Aorta (tissue), 5 donors: ENCODE data around the gene SEPTIN8. TPM values are rescaled to one million over a fixed set of nuclear protein-coding genes. Genes with fewer than 3 reads are reported as not detected.

ENCODE experiments used
- ATAC-seq: fragments of 200-7000 bp; cut with Tn5 transposase; one replicate; pipeline ENCODE4 v1.9.1; 2022; ENCODE audit warnings: moderate library complexity; ENCODE audit not compliant: low FRiP score
- DNase-seq, 2 donors: peaks; one replicate each; pipeline ENCODE4 v3.0.0-alpha.2; 2020
- H3K27ac ChIP-seq, 2 donors: one replicate each; pipeline ENCODE4 v1.5.1; 2013; ENCODE audit warnings: low read length in 2 of 2, mild to moderate bottlenecking in 2 of 2, moderate library complexity in 2 of 2, control low read depth in 1 of 2, inconsistent platforms in 1 of 2, low read depth in 1 of 2
- H3K27me3 ChIP-seq, 2 donors: one replicate each; pipeline ENCODE4 v1.6.1; 2013; ENCODE audit warnings: control low read depth in 1 of 2, low read length in 1 of 2, mild to moderate bottlenecking in 1 of 2, moderate library complexity in 1 of 2; ENCODE audit not compliant: insufficient read depth in 2 of 2, control insufficient read depth in 1 of 2
- H3K36me3 ChIP-seq, 2 donors: one replicate each; pipeline ENCODE4 v1.6.1; 2013; ENCODE audit warnings: control low read depth in 1 of 2, low read length in 1 of 2, mild to moderate bottlenecking in 1 of 2; ENCODE audit not compliant: insufficient read depth in 2 of 2, control insufficient read depth in 1 of 2
- H3K4me1 ChIP-seq, 2 donors: one replicate each; pipeline ENCODE4 v1.6.1; 2013; ENCODE audit warnings: low read length in 2 of 2, control low read depth in 1 of 2, mild to moderate bottlenecking in 1 of 2, moderate library complexity in 1 of 2; ENCODE audit not compliant: insufficient read depth in 2 of 2, control insufficient read depth in 1 of 2
- H3K4me3 ChIP-seq, 2 donors: one replicate each; pipeline ENCODE4 v1.5.1; 2013; ENCODE audit warnings: low read length in 2 of 2, control low read depth in 1 of 2, mild to moderate bottlenecking in 1 of 2
- H3K9me3 ChIP-seq: one replicate; pipeline ENCODE4 v1.6.1; 2013; ENCODE audit warnings: mild to moderate bottlenecking, low read length; ENCODE audit not compliant: control insufficient read depth
- WGBS, 2 donors: extraction: QIAGEN DNeasy Blood & Tissue Kit; methylation state at CpG; one replicate each; pipeline ENCODE4 v1.1.7; 2013; 5-methylcytosine and 5-hydroxymethylcytosine counted together
- intact Hi-C, 2 donors: fragments of 100-400 bp; cut with DNase I; formaldehyde crosslinking; loops; one replicate each; pipeline versions ENCODE4 v1.14.2 to v1.15.0; 2022
- polyA plus RNA-seq, 2 donors: library from polyadenylated mRNA; stranded (reverse); fragments of 200-250 nt; gene quantifications; one replicate each; pipeline ENCODE4 v1.2.3, GENCODE V29; 2013
- total RNA-seq, 2 donors: library from RNA; stranded (reverse); fragmentation: NEBNext Ultra II Directional; extraction: Animal tissue kit (Norgen Biotek cat#: 25700); gene quantifications; one replicate each; pipeline ENCODE4 v1.2.1, GENCODE V29; 2021
- donor health status: healthy with polysubstance abuse.
- donor health status: Bipolar disorder and iron deficiency.
- donor health status: DM: no; HTN: no; CAD: no.
- donor health status: DM: no; HTN: no; CAD: no.
- donor health status: DM: yes; HTN: yes; CAD: no.

SEPTIN8 gene
- total and polyA plus RNA-seq, 4 donors = 48.6 to 103 (median 57.5) TPM

GRCh38 chr5:132780577-132780976 lies 3.5 kb upstream of the SEPTIN8 start:
- H3K4me3 ChIP-seq = no peak overlapping the region
- H3K36me3 ChIP-seq = no peaks in the 10 kb centered on the region
- 91 to 97% methylated on average over 1 of the region's 1 CpG for WGBS, 2 donors
- intact Hi-C loops = no loop called here
- peaks cover 0 to 8% of the 10 kb centered on the region in 2 donors for H3K4me1 ChIP-seq
- ATAC-seq (no peak), DNase-seq (no peak)
- no peaks in the 10 kb centered on the region for H3K27me3 ChIP-seq
- H3K27ac ChIP-seq = no peak overlapping the region
- H3K9me3 ChIP-seq = no peaks in the 10 kb centered on the region

GRCh38 chr5:132779961-132780360 lies 2.9 kb upstream of the SEPTIN8 start:
- intact Hi-C loops = no loop called here

GRCh38 chr5:132778856-132779255 lies 1.8 kb upstream of the SEPTIN8 start:
- intact Hi-C loops = no loop called here
- H3K27ac ChIP-seq = no peak overlapping the region
- H3K36me3 ChIP-seq = no peaks in the 10 kb centered on the region
- H3K4me3 ChIP-seq = no peak overlapping the region
- no peaks in the 10 kb centered on the region for H3K27me3 ChIP-seq
- 72% methylated on average over 5 of the region's 5 CpGs for WGBS, 2 donors
- H3K9me3 ChIP-seq = no peaks in the 10 kb centered on the region
- DNase-seq = no peak
- H3K4me1 ChIP-seq = peaks cover 1 to 4% of the 10 kb centered on the region in 2 donors
- ATAC-seq = no peak

More at GRCh38 chr5:132779961-132780360, 2.9 kb upstream of the SEPTIN8 start:
- ATAC-seq (no peak), DNase-seq (no peak)
- WGBS, 2 donors = 80 to 82% methylated on average over 3 of the region's 3 CpGs
- Histone ChIP-seq H3K36me3 (no peaks in the 10 kb centered on the region), H3K4me3 (no peak overlapping the region), H3K4me1 (peaks cover 0 to 4% of the 10 kb centered on the region in 2 donors), H3K27ac (no peak overlapping the region), H3K9me3 (no peaks in the 10 kb centered on the region), H3K27me3 (no peaks in the 10 kb centered on the region)

- Histone ChIP-seq H3K27ac (peak overlapping the region in 1 of 2 donors; percentile 91), H3K4me1 (peaks cover 4 to 5% of the 10 kb centered on the region in 2 donors), H3K9me3 (no peaks in the 10 kb centered on the region), H3K27me3 (no peaks in the 10 kb centered on the region), H3K36me3 (no peaks in the 10 kb centered on the region), H3K4me3 (peak overlapping the region in 1 of 2 donors; percentile 97)
- no peak for ATAC-seq
- DNase-seq = no peak
- 47 to 54% methylated on average over 4 of the region's 4 CpGs for WGBS, 2 donors
- intact Hi-C loops = no loop called here
These were observed 1.1 kb upstream of the SEPTIN8 start for GRCh38 chr5:132778129-132778528.

- H3K27ac ChIP-seq = peak overlapping the region; percentile 65 to 83
- intact Hi-C loops = no loop called here
These were observed 166 bp downstream of the SEPTIN8 start for GRCh38 chr5:132776938-132777208.

GRCh38 chr5:132776131-132776937 lies 705 bp downstream of the SEPTIN8 start:
- 1 to 2% methylated on average over 39 of the region's 39 CpGs for WGBS, 2 donors
- H3K27me3 ChIP-seq = no peaks in the 10 kb centered on the region
- ATAC-seq (no peak), DNase-seq (peak in 1 of 2 donors; percentile 60)
- H3K4me3 ChIP-seq = peak overlapping the region; percentile 90 to 97
- intact Hi-C loops = no loop called here
- no peaks in the 10 kb centered on the region for H3K9me3 ChIP-seq
- peaks cover 0 to 8% of the 10 kb centered on the region in 2 donors for H3K4me1 ChIP-seq
- no peaks in the 10 kb centered on the region for H3K36me3 ChIP-seq
- H3K27ac ChIP-seq = peak overlapping the region; percentile 75 to 83

More at GRCh38 chr5:132776938-132777208, 166 bp downstream of the SEPTIN8 start:
- H3K9me3 ChIP-seq = no peaks in the 10 kb centered on the region
- DNase-seq (no peak), ATAC-seq (no peak)
- no peaks in the 10 kb centered on the region for H3K27me3 ChIP-seq
- H3K4me3 ChIP-seq = peak overlapping the region; percentile 90 to 97
- WGBS, 2 donors = 1% methylated on average over 15 to 40 of the region's 40 CpGs
- peaks cover 0 to 8% of the 10 kb centered on the region in 2 donors for H3K4me1 ChIP-seq
- H3K36me3 ChIP-seq = no peaks in the 10 kb centered on the region

- ATAC-seq = no peak
These were observed 1.5 kb downstream of the SEPTIN8 start for GRCh38 chr5:132775476-132775961.

GRCh38 chr5:132774896-132775295 lies 2.1 kb downstream of the SEPTIN8 start:
- Histone ChIP-seq H3K27me3 (no peaks in the 10 kb centered on the region), H3K27ac (peak overlapping the region; percentile 45 to 65), H3K36me3 (no peaks in the 10 kb centered on the region), H3K9me3 (no peaks in the 10 kb centered on the region), H3K4me3 (no peak overlapping the region), H3K4me1 (peaks cover 0 to 8% of the 10 kb centered on the region in 2 donors)
- 9 to 12% methylated on average over 5 of the region's 5 CpGs for WGBS, 2 donors
- intact Hi-C loops = no loop called here
- DNase-seq (peak; percentile 58 to 79), ATAC-seq (no peak)

More at GRCh38 chr5:132775476-132775961, 1.5 kb downstream of the SEPTIN8 start:
- Histone ChIP-seq H3K27ac (peak overlapping the region in 1 of 2 donors; percentile 65), H3K27me3 (no peaks in the 10 kb centered on the region), H3K4me3 (peak overlapping the region; percentile 90 to 97), H3K9me3 (no peaks in the 10 kb centered on the region), H3K4me1 (peaks cover 0 to 8% of the 10 kb centered on the region in 2 donors), H3K36me3 (no peaks in the 10 kb centered on the region)
- no peak for DNase-seq
- intact Hi-C loops = no loop called here
- 8 to 11% methylated on average over 7 of the region's 7 CpGs for WGBS, 2 donors

GRCh38 chr5:132774406-132774805 lies 2.6 kb downstream of the SEPTIN8 start:
- ATAC-seq = no peak
- Histone ChIP-seq H3K9me3 (no peaks in the 10 kb centered on the region), H3K4me3 (no peak overlapping the region), H3K27ac (peak overlapping the region; percentile 23 to 45), H3K27me3 (no peaks in the 10 kb centered on the region), H3K36me3 (no peaks in the 10 kb centered on the region), H3K4me1 (peaks cover 0 to 8% of the 10 kb centered on the region in 2 donors)
- intact Hi-C loops = no loop called here
- peak in 1 of 2 donors; percentile 51 for DNase-seq
- WGBS, 2 donors = 5 to 9% methylated on average over 3 of the region's 3 CpGs
